Ectodermal cell (in vitro differentiated cells): ENCODE data around the gene CCNL2. TPM values are rescaled to one million over a fixed set of nuclear protein-coding genes. Genes with fewer than 3 reads are reported as not detected.
"Not testable (repeated sequence)": the region's sequence is repeated elsewhere in the genome, so short reads cannot be mapped to it uniquely, and the experiment has no call there.

Source experiments
- H3K27ac ChIP-seq: 2 replicates; pipeline ENCODE4 v1.7.0; 2013; ENCODE audit warnings: mild to moderate bottlenecking, low read depth, low read length; ENCODE audit not compliant: insufficient read depth, poor library complexity, severe bottlenecking
- H3K27me3 ChIP-seq: 2 replicates; pipeline ENCODE4 v1.7.0; 2013; ENCODE audit warnings: mild to moderate bottlenecking, low read length; ENCODE audit not compliant: insufficient read depth, control insufficient read depth, poor library complexity, severe bottlenecking
- H3K36me3 ChIP-seq: one replicate; pipeline ENCODE4 v1.7.0; 2013; ENCODE audit warnings: low read length; ENCODE audit not compliant: control insufficient read depth, insufficient read depth
- H3K4me1 ChIP-seq: one replicate; pipeline ENCODE4 v1.7.0; 2013; ENCODE audit warnings: low read length; ENCODE audit not compliant: control insufficient read depth, insufficient read depth
- H3K4me3 ChIP-seq: 2 replicates; pipeline ENCODE4 v1.7.0; 2013; ENCODE audit warnings: low read depth, low read length, control low read depth; ENCODE audit not compliant: insufficient read depth
- H3K9me3 ChIP-seq: 2 replicates; pipeline ENCODE4 v1.7.0; 2013; ENCODE audit warnings: mild to moderate bottlenecking, low read length, moderate library complexity; ENCODE audit not compliant: control insufficient read depth
- WGBS, 2 experiments: methylation state at CpG; one replicate each; pipeline ENCODE4 v1.1.7; 2013; ENCODE audit warnings: missing lambda C conversion rate in 2 of 2; 5-methylcytosine and 5-hydroxymethylcytosine counted together
- polyA plus RNA-seq, 4 experiments: library from polyadenylated mRNA; stranded (reverse); fragments of 50-300 nt; gene quantifications; one replicate each; pipeline ENCODE4 v1.2.3, GENCODE V29; 2013

Gene CCNL2
- 244 TPM for polyA plus RNA-seq (2013, experiment 1 of 4)
- polyA plus RNA-seq (2013, experiment 2 of 4): 258 TPM
- polyA plus RNA-seq (2013, experiment 3 of 4): 212 TPM
- polyA plus RNA-seq (2013, experiment 4 of 4): 246 TPM

DNA sequence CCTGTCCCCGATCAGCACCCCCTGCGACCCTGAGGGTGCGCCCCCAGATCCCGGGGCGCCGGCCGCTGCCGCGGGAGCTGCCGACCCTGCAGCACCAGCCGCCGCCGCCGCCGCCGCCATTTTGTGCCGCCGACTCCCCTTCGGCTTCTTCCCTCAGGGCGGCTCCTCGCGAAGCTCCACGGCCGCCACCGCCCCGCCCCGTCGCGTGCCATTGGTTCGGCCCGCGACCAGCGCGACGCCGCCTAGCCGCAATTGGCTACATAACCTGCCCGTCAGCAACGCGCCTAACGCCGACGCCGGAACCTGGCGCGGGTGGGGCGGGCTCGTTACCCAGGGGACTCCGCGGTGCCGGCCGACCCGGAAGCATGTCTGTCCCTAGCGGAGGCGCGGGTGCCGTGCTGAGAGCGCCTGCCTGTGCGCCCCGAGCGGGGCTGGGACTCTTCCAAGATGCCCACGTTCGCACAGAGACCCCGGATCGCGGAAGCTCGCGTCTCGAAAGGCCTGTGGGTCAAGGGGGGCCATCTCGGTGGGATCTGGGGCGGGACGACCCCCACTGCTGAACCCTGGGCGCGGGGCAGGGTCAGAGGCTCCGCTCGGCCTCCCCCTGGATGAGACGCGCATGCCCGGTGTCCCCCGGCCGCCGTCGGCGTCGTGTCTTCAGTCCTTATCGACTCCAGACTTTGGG is at the start of gene CCNL2:
TSS of gene CCNL2 (minus strand) at position 149 of the 685 bp plus-strand sequence. CDS start at position 120, 29 bp downstream.
- Histone ChIP-seq H3K9me3 (no peaks in the 10 kb centered on the region), H3K36me3 (peaks cover 28% of the 10 kb centered on the region), H3K4me1 (peaks cover 14% of the 10 kb centered on the region), H3K27me3 (no peaks in the 10 kb centered on the region), H3K27ac (peak within 1 kb of the TSS; percentile 33), H3K4me3 (peak within 1 kb of the TSS; percentile 100)
- WGBS, 2 experiments: 0% methylated on average over 86 of the region's 86 CpGs

DNA sequence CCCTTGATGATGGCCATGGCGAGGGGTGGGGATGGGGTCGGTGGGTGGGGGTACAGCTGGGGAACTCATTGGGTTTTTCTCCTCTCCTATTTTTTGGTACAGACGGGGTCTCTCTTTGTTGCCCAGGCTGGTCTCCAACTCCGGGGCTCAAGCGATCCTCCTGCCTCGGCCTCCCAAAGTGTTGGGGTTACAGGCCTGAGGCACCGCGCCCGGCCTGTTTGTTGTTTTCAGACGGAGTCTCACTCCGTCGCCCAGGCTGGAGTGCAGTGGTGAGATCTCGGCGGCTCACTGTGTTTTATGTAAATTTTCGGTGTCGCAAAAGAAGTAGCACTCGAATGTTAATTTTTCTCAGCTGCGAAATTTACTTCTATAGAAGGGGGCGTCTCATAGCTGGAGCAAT is 47.5 kb upstream of the CCNL2 start:
- H3K36me3 ChIP-seq, H3K27me3 ChIP-seq, H3K9me3 ChIP-seq, H3K27ac ChIP-seq, H3K4me3 ChIP-seq, H3K4me1 ChIP-seq: not testable (repeated sequence)
- 94% methylated on average over 14 to 19 of the region's 19 CpGs for WGBS, 2 experiments

DNA sequence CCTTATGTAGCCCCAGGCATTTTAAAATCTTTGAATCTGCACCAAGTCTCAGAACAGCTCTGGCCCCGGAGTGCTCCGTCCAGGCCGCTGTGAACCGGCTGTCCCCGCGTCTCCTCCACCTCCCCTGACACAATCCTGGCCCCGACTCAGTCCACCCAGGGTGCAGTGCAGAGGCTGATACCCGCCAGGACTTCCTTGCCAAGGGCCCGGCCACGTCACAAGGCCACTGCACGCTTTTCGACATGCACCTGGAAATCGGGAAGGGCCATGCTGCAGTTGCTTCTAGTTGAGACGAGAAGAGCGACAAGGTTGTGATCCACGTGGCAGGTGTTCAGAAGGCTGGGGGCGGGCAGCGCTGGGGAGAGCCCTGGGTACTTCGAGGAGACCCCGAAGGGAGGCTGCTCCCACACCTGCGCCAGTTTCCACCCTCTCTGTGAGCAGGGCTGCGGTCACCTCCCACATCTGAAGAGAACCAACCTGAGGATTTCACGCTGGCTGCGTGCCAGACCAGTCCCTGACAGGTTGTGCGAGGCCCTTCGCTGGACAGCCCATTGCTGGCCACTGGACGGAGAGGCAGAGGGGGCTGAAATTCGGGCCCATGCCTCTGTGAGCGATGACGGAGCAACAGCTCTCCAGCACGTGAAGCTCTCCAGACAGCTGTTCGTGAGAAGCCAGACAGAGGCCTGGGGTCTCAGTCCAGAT is 43.1 kb upstream of the CCNL2 start:
- WGBS, 2 experiments: 96% methylated on average over 32 of the region's 32 CpGs
- Histone ChIP-seq H3K9me3 (no peaks in the 10 kb centered on the region), H3K27ac (no peak overlapping the region), H3K4me1 (peaks cover 7% of the 10 kb centered on the region), H3K4me3 (no peak overlapping the region), H3K36me3 (no peaks in the 10 kb centered on the region), H3K27me3 (no peaks in the 10 kb centered on the region)

- Histone ChIP-seq H3K4me3 (no peak overlapping the region), H3K36me3 (no peaks in the 10 kb centered on the region), H3K4me1 (peaks cover 9% of the 10 kb centered on the region), H3K27ac (no peak overlapping the region), H3K9me3 (no peaks in the 10 kb centered on the region), H3K27me3 (peaks cover 9% of the 10 kb centered on the region)
- WGBS, 2 experiments: 79 to 82% methylated on average over 29 of the region's 29 CpGs
Measured at GRCh38 chr1:1441002-1441888, 42.1 kb upstream of the CCNL2 start.

GRCh38 chr1:1440262-1441001 is 41.3 kb upstream of the CCNL2 start:
- 94 to 95% methylated on average over 26 of the region's 26 CpGs for WGBS, 2 experiments
- no peaks in the 10 kb centered on the region for H3K36me3 ChIP-seq
- peaks cover 14% of the 10 kb centered on the region for H3K4me1 ChIP-seq
- H3K27ac ChIP-seq: no peak overlapping the region
- H3K27me3 ChIP-seq: peaks cover 15% of the 10 kb centered on the region
- no peaks in the 10 kb centered on the region for H3K9me3 ChIP-seq
- H3K4me3 ChIP-seq: no peak overlapping the region

DNA sequence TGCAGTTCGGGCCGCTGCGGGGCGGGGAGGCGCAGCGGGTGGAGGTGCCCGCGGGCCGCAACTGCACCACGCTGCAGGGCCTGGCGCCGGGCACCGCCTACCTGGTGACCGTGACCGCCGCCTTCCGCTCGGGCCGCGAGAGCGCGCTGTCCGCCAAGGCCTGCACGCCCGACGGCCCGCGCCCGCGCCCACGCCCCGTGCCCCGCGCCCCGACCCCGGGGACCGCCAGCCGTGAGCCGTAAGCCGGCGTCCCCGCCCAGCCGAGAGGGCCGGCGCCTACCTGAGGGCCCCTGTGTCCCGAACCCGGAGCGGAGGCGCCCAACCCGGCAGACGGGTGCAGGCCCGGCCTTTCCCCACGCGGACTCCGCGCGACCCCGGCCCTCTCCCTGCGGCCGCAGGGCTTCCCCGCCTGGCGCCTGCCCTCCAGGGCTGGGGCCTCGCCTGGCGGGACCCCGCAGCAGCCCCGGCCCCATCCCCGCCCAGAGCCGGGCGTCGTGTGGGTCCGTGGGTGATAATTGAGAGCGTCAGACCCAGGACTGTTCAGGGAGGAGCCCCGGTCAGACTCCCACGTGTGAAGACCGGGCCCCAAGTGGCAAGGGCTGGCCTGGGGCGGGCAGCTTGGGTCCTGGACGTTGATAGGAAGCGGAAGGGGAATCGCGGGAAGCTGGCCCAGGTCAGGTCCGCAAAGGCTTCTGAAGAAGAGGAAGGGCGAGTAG is 40.6 kb upstream of the CCNL2 start:
- Histone ChIP-seq H3K27me3 (peaks cover 22% of the 10 kb centered on the region), H3K27ac (no peak overlapping the region), H3K4me1 (peaks cover 21% of the 10 kb centered on the region), H3K9me3 (no peaks in the 10 kb centered on the region), H3K4me3 (no peak overlapping the region), H3K36me3 (no peaks in the 10 kb centered on the region)
- 96 to 98% methylated on average over 82 of the region's 82 CpGs for WGBS, 2 experiments

- WGBS, 2 experiments: 95% methylated on average over 45 of the region's 45 CpGs
- Histone ChIP-seq H3K4me3 (no peak overlapping the region), H3K27ac (no peak overlapping the region), H3K27me3 (peaks cover 31% of the 10 kb centered on the region), H3K4me1 (peaks cover 30% of the 10 kb centered on the region), H3K9me3 (no peaks in the 10 kb centered on the region), H3K36me3 (no peaks in the 10 kb centered on the region)
Measured at GRCh38 chr1:1438531-1439381, 39.6 kb upstream of the CCNL2 start.

DNA sequence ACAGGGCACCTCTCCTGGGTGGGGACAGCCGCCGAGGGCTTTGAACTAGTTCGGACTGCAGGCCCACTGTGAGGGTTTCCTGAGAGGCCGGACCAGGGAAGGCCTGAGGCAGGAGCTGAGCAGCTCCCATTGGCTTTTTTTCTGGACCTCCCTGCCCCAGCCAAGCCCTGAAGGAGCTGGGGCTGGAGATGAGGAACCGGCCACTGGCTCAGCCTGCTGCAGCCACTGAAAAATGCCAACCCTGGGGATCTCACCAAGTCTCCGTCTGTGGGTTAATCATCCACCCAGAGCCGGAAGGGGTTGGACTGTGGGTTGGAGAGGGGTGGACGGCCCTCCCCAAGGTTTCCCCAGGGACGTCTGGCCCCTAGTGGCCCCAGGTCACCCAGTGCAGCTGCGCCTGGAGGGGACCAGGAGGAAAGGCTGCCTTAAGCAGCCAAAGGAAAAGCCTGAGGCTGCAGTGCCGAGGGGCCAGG is 38.8 kb upstream of the CCNL2 start:
- Histone ChIP-seq H3K9me3 (no peaks in the 10 kb centered on the region), H3K36me3 (no peaks in the 10 kb centered on the region), H3K27me3 (peaks cover 31% of the 10 kb centered on the region), H3K4me3 (no peak overlapping the region), H3K4me1 (peaks cover 38% of the 10 kb centered on the region), H3K27ac (no peak overlapping the region)
- WGBS, 2 experiments: 85 to 86% methylated on average over 11 of the region's 11 CpGs
